PFSK-1 (cell line): ENCODE measurements around the gene SETDB2.

Experiments
- FOXP2 ChIP-seq: optimal IDR thresholded peaks from 2 replicates; pipeline ENCODE3; 2011; ENCODE audit warnings: borderline replicate concordance, control low read depth, inconsistent platforms; ENCODE audit not compliant: insufficient read depth; ENCODE audit errors: extremely low read length, extremely low read depth
- POLR2AphosphoS5 ChIP-seq: IDR thresholded peaks from 2 replicates; pipeline ENCODE4 v1.6.1; 2012; ENCODE audit warnings: low read depth, mild to moderate bottlenecking, control low read depth, low read length, moderate library complexity
- REST ChIP-seq, 2 experiments: IDR thresholded peaks; 2 replicates each; pipeline versions ENCODE4 v1.6.1 to v1.8.0; 2011 to 2012; ENCODE audit warnings: low read depth in 2 of 2, low read length in 2 of 2, control low read depth in 1 of 2, inconsistent platforms in 1 of 2, mild to moderate bottlenecking in 1 of 2, moderate library complexity in 1 of 2; ENCODE audit not compliant: insufficient read depth in 1 of 2
- SIN3A ChIP-seq: IDR thresholded peaks from 2 replicates; pipeline ENCODE4 v1.6.1; 2012; ENCODE audit warnings: mild to moderate bottlenecking, low read length, moderate library complexity, borderline replicate concordance; ENCODE audit not compliant: insufficient read depth
- TAF1 ChIP-seq: IDR thresholded peaks from 2 replicates; pipeline ENCODE4 v1.6.1; 2012; ENCODE audit warnings: low read length, control low read depth, borderline replicate concordance; ENCODE audit not compliant: insufficient read depth

- TF ChIP-seq REST (IDR thresholded peaks at IDR 0.05; ENCODE audit: insufficient read depth in 1 of 2, low read depth in 2 of 2, low read length in 2 of 2): no peak
- TF ChIP-seq POLR2AphosphoS5: no peak
- TF ChIP-seq TAF1: no peak
- TF ChIP-seq SIN3A: no peak
- TF ChIP-seq FOXP2: no peak
Measured at GRCh38 chr13:49464085-49464484, 20.0 kb downstream of the SETDB2 start.
